GDM1 (cell line): ENCODE measurements around the gene DNAJB2.
A peak's percentile ranks its signal among the peaks of the same experiment; 100 is the strongest.

Source experiments
- DNase-seq: peaks from one replicate; lab custom pipeline; 2025; lab: John Stamatoyannopoulos, UW

DNAJB2 gene

DNA sequence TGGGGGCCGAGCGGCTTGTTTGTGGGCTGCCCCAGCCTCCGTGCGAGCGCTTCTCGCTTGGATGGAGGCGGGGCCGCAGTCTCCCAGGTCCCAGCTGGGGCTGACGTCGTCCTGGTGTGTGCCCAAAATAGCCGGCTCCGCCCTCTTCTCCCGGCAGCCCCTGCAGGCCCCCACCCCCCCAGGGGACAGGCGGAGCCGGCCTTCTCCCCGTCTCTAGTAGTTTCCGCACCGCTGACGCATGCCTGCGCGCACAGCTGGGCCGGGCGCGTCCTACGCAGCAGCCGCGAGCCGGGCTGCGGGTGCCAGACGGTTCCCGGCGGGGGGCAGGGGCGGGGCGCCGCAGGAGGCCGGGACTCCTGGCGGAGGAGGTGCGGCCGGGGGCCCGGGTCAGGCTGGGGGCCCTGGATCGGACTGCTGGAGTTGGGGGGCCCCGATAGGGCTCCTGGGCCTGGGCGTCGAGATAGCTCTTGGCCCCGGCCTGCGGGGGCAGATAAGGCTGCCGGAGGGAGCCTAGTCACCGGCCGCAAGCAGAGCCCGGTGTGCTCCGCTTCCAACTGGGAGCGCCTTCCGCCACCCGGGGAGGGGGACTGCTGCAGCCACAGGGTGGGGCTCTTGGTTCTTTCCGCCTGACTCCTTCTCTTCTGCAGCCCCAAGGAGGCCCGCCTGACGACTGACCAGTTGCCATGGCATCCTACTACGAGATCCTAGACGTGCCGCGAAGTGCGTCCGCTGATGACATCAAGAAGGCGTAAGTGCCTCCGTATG lies at the start of gene DNAJB2:
Gene DNAJB2 (plus strand): TSS at position 216 of the 765 bp plus-strand sequence. CDS start 468 bp downstream, at position 684.
- peak; percentile 94 for DNase-seq

DNA sequence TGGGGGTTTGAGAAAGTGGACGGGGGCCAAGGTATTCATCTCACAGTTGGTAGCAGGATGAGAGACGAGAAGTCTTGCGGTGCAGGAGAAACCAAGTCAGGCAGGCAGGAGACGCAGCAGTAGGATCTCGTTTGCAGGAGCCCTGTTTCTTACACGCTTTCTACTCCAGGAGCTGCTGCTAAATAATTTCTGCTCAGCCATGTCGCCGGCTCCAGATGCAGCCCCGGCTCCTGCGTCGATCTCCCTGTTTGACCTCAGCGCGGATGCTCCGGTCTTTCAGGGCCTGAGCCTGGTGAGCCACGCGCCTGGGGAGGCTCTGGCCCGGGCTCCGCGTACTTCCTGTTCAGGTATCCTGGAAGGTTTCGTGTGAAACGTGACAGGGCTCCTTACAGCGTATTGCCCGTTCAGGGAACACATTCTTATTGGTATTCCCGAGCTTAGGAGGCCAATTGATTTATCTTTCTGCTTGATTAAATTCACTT lies 49.1 kb upstream of the DNAJB2 start:
- no peak for DNase-seq

GRCh38 chr2:219234331-219234730 lies 44.8 kb upstream of the DNAJB2 start:
- DNase-seq, result no peak

DNA sequence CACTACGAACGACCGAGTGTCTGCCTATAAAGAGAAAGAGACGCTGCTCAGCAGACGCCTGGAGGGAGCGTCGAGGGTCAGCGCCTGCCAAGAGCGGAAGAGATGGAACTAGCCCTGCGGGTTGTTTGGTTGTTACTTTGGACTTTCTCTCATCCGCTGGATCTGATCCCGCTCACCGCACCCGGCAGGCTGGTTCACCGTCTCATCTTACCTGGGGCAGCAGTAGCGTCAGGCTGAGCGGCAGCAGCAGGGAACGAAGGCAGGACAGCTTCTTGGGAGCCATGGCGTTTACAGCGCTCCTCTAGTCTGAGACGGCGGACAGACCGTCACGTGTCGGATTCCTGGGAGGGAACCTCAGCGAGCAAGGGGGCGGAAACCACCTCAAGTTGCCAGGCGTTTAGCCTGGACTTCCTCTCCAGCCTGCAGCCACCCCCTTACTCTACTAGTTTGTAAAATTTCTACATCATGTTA lies 35.8 kb upstream of the DNAJB2 start:
- no peak for DNase-seq

DNA sequence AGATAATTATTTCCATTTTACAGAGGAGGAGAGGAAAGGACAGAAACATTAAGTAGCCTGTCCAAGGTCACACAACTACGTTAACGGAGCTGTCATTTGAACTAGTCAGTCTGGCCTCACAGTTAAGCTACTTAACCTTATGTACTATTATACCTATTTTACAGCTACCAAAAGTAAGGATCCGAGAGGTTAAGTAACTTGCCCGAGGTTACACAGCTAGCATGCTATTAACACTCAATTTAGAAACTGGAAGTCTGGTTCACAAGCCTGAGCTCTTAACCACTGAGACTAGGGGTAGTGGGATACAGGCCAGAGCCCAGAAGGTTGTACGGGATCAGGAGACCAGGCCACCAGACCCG lies 34.4 kb upstream of the DNAJB2 start:
- no peak for DNase-seq

GRCh38 chr2:219245148-219245898 lies 33.8 kb upstream of the DNAJB2 start, which contains the start of the genes GLB1L and STK16:
TSS of gene GLB1L (minus strand) at chr2:219245444. CDS start at chr2:219243573, 1,871 bp downstream.
TSS of gene STK16 (plus strand) at chr2:219245479. CDS start at chr2:219246000, 521 bp downstream.
- DNase-seq, result peak; percentile 87

DNA sequence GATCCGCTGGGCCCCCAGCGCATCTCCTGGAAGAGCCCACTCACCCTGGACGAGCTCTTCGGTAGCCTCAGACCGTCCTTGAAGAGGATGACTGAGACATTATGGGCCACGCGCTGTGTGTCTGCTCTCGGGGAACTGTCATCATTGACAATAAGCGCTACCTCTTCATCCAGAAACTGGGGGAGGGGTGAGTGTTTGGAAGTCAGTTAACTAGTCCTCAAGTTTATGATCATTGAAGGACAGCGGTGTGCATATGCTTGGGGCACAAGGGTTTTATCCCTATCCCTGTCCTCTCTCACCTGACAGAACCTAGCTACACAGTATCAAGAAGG lies 33.3 kb upstream of the DNAJB2 start:
- DNase-seq, result no peak

GRCh38 chr2:219246559-219246958 lies 32.6 kb upstream of the DNAJB2 start:
- no peak for DNase-seq

DNA sequence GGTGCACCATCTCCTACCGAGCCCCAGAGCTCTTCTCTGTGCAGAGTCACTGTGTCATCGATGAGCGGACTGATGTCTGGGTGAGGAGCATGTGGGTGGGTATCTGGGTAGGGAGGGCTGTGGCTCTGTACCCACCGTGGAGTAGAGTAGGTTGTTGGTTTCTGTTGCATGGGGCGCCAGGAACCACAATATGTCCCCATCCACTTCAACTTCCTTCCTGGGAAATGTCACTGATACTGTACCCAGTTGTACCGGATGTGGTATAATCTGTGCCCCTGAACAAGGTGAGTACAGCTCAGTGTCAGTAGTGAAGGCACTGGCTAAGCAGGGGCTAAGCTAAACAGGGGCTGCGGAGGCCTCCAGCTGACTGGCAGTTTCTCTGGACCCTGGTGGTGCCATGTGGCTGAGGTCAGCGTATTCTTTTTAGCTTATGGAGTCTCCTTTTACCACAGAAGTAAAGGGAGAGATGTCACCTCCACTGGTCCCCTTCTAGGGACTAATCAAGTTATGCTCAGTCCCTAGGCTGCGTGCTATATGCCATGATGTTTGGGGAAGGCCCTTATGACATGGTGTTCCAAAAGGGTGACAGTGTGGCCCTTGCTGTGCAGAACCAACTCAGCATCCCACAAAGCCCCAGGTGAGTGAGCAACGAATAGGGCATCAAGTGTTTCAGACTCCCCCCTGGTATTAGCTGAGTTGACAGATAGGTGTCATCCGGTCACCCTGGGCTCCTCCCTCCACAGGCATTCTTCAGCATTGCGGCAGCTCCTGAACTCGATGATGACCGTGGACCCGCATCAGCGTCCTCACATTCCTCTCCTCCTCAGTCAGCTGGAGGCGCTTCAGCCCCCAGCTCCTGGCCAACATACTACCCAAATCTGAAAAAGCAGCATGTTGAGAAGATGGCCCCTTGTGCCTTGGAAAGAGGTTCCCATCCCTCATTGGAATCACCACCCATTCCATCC lies 31.2 kb upstream of the DNAJB2 start:
- DNase-seq, result no peak

- no peak for DNase-seq
Measured at GRCh38 chr2:219248845-219249202, 30.3 kb upstream of the DNAJB2 start.

DNA sequence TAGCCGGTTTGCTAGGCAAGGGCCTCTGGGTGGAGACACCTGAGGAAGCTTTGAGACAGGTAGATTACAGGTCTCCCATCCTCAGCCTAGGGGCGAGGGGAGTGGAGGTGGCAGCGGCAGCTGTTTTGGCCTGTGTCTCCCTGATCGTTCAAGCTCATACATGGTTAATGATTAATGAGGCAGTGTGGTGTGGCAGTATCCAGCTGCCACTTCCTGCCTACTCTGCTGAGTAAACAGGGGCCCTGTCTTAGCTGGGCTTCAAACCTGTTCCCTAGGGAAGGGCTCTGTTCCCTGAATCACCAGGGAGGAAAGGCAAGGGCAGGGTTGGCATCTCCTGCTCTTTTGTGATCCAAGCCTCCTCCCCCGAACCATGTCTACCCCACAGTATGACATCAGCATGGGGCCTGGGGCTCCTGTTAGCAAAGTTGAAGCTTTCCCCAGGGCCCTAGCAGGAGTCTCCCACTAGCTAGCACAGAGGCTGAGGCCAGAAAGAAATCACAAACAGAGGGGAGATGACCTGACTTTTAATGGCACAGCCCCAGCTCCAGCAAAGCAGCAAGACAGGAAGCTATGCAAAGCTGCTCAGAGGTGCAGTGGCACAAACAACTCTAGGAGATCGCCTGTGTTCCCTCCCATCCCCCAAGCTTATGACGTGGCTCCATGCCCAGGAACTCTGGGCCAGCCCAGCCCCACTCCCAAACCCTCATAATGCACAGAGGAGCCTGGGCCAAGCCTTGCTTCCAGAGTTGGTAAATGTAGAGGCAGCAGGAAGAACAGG lies 29.8 kb upstream of the DNAJB2 start:
- DNase-seq, result peak; percentile 18

- no peak for DNase-seq
Measured at GRCh38 chr2:219250049-219250781, 29.0 kb upstream of the DNAJB2 start.

DNA sequence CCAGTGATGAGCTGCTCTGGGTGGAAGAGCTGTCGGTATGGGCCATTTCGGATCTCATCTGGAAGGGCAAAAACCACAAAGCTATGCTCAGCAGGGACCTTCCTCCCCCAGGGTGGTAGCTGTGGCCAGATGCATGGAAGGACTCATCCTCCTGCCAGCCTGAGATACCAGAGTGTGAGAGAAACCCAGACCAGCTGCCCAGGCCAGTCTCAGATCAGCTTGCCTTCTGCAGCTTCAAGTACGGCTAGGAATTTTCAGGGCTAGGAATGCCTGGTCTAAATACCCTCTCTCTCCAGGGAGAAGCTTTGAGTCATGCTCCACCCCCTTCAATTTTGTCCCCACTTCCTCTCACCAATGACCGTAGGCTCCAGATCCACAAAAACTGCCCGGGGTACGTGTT lies 27.5 kb upstream of the DNAJB2 start:
- no peak for DNase-seq

DNA sequence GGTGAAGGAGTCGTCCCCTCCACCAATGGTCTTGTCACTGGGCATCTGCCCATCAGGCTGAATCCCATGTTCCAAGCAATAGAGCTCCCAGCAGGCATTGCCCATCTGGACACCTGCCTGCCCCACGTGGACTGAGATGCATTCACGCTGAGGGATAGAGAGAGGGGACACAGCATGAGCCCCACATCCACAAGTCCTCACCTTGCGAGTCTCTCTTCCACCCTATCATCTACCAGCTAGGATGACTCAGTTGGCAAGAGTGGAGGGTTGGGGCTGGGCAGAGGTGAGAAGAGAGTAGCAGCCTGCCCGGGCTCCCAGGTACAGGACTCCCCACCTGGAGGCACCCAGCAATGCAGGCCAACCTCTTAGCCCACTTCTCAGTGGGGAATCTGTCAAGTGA lies 27.1 kb upstream of the DNAJB2 start:
- DNase-seq, result no peak

DNA sequence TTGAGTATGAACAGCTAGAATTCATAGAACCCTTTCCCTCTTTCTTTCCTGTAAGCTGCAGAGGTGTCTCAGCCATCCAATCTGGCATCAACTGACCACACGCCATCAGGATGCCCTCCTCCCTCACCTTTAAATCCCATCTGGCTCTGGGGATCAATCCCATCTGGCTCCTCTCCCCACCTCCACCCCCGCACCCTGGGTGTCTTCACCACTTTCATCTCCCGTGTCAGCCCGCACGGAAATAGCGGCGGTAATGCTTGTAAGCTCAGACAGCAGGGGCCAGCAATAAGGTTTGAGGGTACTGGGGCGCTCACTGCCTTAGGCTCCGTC lies 26.6 kb upstream of the DNAJB2 start:
- DNase-seq, result no peak

DNA sequence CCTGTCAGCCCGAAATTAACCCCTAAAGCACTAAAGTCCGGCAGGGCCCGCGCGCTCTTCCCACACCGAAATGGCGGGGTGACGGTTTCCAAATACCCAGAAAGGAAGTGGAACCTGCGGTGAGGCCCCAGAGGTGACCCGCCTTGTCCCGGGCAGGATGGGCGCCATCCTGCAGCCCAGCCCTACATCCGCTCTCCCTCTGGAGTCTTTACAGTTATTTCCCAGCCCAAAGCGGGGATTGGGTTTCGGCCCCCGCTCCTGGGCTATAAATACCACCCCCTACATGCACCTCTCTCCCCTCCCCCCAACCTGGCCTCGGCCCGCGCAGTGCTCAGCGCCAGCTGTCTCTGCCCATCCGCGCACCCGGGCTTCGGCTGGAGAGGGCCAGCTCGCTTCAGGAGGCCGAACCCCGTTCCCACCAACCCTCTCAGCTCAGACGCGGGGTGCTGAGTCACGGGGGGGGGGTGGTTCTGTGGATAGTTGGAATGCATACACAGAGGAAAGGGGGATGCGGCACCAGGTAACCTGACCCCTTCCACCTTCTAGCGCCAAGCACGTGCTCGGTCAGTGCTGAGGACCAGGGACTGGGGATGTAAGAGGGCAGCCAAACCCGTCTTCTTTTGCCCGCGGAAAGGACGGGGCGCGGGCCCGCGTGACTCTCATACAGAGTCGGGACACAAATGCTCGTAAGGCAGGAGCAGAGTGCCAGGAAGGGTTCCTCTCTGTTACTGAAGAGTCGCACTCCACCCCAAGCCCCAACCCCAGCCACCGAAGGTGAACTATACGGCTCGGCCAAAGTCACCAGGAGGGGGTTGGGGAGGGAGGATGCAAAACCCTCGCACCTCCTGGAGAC lies 26.0 kb upstream of the DNAJB2 start, which contains the start of gene TUBA4B:
Gene TUBA4B (plus strand): TSS at position 344 of the 853 bp plus-strand sequence. CDS start 165 bp downstream, at position 509.
- DNase-seq, result no peak

DNA sequence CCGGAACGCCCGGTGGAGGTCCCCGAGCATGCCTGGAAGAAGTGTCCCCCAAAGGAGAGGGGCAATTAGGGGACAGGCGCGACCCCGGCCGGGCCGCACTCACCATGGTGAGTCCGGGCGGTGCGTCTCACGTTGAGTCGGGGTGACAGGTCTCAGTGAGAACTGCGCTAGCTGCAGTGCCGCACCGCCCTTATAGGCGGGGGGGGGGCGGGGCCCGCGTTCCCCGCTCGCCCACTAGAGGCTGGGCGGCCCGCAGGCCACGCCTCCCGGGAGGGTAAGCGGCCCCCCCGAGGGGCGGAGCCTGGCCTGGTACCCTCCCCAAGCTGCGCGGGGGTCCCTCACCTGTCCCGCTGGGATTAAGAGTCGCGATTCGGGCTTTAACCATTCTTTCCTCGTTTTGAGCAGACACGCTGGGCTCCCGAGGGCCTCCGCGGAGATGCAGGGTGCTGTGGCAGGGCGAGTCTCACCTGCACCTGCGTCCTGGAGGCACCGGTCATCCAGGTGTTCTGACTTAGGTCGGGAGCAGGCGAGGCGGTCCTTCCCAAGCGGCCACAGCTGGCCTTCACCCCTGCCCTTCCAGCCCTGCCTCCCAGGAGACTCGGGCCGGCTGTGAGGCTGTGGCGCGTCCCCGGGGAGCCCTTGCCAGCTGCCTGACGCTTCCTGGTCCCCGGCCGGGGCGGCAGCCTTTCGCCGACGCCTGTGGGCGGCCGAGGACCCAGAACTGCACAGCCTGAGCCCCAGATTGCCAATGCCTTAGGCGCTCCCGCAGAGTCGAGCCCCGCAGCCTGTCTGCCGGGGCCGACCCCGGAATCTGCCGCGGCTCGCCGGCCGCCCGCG lies 25.2 kb upstream of the DNAJB2 start, which contains the start of gene TUBA4A:
Gene TUBA4A (minus strand): TSS at position 166 of the 837 bp plus-strand sequence. CDS start 60 bp downstream, at position 106.
- DNase-seq, result peak; percentile 78

GRCh38 chr2:219254590-219255201 lies 24.5 kb upstream of the DNAJB2 start:
- no peak for DNase-seq
